ENCODE results near the gene SIX4. TPM values are rescaled to one million over a fixed set of nuclear protein-coding genes. Genes with fewer than 3 reads are reported as not detected.

Gene SIX4
- 10 to 100 TPM in 1 of 4 donors, 1 to 10 TPM in 3; 5.7 to 11.1 (median 6.1) TPM for total RNA-seq

DNA sequence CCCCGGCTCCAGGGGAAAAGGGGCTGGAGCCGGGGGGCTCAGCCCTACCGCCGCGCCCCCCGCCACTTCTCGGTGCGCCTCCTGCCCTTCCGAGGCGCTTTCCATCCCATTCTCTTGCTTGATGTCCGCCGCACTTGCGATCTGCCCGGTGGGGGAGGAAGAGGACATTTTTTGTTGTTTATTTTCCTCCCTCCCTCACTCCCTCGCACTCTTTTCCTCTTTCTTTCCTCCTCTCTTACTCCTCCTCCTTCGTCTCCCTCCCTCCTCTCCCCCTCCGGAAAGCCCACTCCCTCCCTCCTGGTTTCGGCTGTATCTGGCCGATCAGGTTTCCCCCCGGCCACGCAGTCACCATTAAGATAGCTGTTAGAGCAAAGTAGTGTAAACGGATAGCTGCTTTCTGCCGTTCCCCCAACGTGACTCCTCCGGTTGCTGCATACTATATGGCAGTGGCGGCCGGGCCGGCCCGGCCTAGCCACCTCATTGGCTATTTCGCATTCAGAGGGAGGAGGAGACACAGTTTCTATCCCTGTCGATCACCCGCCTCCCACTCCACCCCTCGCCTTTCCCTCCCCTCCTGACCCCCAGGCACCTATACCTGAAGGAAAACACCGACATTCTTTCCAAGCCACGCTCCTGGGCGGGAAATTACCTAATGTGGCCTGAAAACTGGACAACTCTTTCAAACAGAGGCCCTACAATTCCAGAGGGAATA is at the start of gene SIX4:
Gene SIX4, minus strand, starts transcription at position 445 of the 712 bp plus-strand sequence. Its CDS starts 277 bp downstream, at position 168.
- H3K27me3 ChIP-seq = no peaks in the 10 kb centered on the region
- TF ChIP-seq, protein P1, sequence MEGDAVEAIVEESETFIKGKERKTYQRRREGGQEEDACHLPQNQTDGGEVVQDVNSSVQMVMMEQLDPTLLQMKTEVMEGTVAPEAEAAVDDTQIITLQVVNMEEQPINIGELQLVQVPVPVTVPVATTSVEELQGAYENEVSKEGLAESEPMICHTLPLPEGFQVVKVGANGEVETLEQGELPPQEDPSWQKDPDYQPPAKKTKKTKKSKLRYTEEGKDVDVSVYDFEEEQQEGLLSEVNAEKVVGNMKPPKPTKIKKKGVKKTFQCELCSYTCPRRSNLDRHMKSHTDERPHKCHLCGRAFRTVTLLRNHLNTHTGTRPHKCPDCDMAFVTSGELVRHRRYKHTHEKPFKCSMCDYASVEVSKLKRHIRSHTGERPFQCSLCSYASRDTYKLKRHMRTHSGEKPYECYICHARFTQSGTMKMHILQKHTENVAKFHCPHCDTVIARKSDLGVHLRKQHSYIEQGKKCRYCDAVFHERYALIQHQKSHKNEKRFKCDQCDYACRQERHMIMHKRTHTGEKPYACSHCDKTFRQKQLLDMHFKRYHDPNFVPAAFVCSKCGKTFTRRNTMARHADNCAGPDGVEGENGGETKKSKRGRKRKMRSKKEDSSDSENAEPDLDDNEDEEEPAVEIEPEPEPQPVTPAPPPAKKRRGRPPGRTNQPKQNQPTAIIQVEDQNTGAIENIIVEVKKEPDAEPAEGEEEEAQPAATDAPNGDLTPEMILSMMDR (IDR thresholded peaks at IDR 0.05) = no peak
- peak in 1 of 2 donors; percentile 81 for TF ChIP-seq POLR2A (IDR thresholded peaks at IDR 0.05)
- no peaks in the 10 kb centered on the region for H3K9me3 ChIP-seq
- peak within 1 kb of the TSS; percentile 2 to 83 (median 83) for H3K4me3 ChIP-seq (replicated peaks in 1 of 3)
- 2 to 4% methylated on average over 34 to 35 of the region's 36 CpGs for WGBS, 2 donors
- peak; percentile 72 to 75 for DNase-seq
- H3K4me1 ChIP-seq = peaks cover 7 to 9% of the 10 kb centered on the region in 2 donors
- H3K36me3 ChIP-seq = no peaks in the 10 kb centered on the region
- H3K27ac ChIP-seq = peak within 1 kb of the TSS; percentile 49 to 74 (median 70)
- intact Hi-C loops (cut with DNase I) = no loop called here

DNA sequence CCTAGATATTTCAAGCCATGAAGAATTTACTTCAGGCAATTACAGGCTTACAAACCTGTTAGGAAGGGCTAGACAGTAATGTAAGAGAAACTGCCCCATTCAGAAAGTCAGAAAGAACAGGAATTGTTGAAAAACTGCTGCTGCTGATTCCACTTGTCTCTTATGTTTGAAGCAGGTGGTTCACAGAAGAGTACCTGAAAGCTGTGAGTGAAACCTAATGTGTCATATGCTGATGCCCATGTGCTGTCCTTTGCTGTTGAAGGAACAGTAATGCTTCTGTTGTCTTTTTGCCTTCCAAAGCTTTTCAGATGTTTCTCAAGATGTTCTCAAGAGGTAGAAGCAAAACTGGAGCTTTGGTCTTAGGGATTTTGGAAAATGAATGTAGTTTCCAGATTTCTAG is 49.4 kb upstream of the SIX4 start:
- Histone ChIP-seq H3K27ac (no peak overlapping the region), H3K9me3 (no peaks in the 10 kb centered on the region), H3K4me1 (peaks cover 9 to 10% of the 10 kb centered on the region in 2 donors), H3K36me3 (no peaks in the 10 kb centered on the region), H3K4me3 (replicated peaks in 1 of 3) (no peak overlapping the region), H3K27me3 (no peaks in the 10 kb centered on the region)
- intact Hi-C loops (cut with DNase I) = no loop called here
- no peak for DNase-seq
- no peak for TF ChIP-seq POLR2A (IDR thresholded peaks at IDR 0.05)
- TF ChIP-seq, protein P1 (IDR thresholded peaks at IDR 0.05) = no peak

DNA sequence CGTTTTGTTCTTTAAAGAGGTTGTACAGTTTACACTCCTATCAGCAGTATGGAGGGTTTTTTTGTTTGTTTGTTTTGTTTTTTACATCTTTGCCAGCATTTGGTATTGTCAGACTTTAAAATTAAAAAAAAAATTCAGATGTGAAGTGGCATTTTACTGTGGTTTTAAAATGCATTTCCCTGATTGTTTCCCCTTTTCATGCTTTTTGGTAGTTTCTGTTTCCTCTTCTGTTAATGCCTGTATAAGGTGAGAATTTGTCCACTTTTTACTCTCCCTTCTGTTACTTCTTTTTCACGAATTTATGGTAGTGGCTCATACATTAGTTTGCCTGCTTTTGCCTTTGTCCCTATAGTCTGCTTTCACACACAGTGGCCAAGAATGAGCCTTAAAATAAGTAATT is 47.0 kb upstream of the SIX4 start:
- no peaks in the 10 kb centered on the region for H3K27me3 ChIP-seq
- H3K4me1 ChIP-seq = no peaks in the 10 kb centered on the region
- TF ChIP-seq POLR2A (IDR thresholded peaks at IDR 0.05) = no peak
- TF ChIP-seq, protein P1 (IDR thresholded peaks at IDR 0.05) = no peak
- no peaks in the 10 kb centered on the region for H3K9me3 ChIP-seq
- no peak overlapping the region for H3K4me3 ChIP-seq (replicated peaks in 1 of 3)
- H3K36me3 ChIP-seq = no peaks in the 10 kb centered on the region
- DNase-seq = no peak
- intact Hi-C loops (cut with DNase I) = no loop called here
- no peak overlapping the region for H3K27ac ChIP-seq
- WGBS, 2 donors = 46 to 47% methylated on average over 2 of the region's 2 CpGs

DNA sequence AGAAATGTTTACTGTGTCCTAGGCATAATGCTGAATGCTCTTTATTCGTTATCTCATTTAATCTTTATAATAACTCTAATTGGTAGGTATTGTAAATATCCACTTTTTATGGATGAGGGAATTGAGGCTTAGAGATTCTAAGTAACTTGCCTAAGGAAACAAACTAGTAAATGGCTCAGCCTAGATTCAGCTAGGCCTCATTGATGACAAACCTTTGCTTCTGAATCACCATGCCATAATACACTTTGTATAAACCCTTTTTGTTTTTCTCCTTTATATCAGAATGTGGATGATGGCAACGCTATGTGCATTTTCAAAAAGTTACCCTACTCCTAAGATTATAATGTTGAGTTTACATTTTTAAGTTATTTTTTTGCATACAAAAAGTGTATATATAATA is 44.5 kb upstream of the SIX4 start:
- intact Hi-C loops (cut with DNase I) = no loop called here
- DNase-seq = no peak
- no peaks in the 10 kb centered on the region for H3K27me3 ChIP-seq
- no peak overlapping the region for H3K4me3 ChIP-seq (replicated peaks in 1 of 3)
- H3K9me3 ChIP-seq = no peaks in the 10 kb centered on the region
- TF ChIP-seq, protein P1 (IDR thresholded peaks at IDR 0.05) = no peak
- no peak for TF ChIP-seq POLR2A (IDR thresholded peaks at IDR 0.05)
- H3K27ac ChIP-seq = no peak overlapping the region
- H3K36me3 ChIP-seq = no peaks in the 10 kb centered on the region
- 94 to 96% methylated on average over 2 of the region's 2 CpGs for WGBS, 2 donors
- H3K4me1 ChIP-seq = no peaks in the 10 kb centered on the region

DNA sequence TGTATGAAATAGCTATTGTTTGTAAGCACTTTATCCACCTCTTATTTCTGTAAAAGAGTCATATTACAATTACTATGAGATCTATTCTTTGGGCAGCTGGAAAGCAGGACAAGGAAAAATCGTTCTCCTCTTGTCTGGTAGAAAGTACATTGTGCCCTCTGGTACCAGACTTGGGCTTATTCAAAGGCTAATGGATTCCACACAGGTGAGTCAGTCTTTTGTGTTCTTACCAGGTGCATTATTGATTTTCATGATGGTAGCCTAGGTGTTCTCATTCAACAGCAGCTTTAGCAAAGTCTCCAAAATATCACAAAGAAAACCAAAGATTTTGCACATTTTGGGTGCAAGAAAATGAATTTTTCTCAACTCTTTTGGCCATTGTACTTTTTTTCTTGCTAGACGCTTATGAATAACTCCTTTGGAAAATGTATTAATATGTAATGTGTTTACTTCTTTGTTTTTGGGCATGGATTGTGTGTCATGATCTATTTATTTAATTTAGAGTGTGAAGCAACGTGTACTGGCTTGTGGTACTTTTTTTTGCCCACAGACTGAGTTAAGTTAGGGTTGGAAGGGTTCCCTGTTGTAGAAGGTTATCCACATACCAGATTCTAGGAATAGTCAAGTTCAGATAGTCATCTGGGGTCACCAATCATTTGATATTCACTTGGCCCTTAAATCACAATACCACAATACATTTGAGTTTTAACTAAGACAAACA is 36.7 kb upstream of the SIX4 start:
- H3K9me3 ChIP-seq = no peaks in the 10 kb centered on the region
- intact Hi-C loops (cut with DNase I) = no loop called here
- no peak for DNase-seq
- H3K4me1 ChIP-seq = peaks cover 0 to 3% of the 10 kb centered on the region in 2 donors
- no peaks in the 10 kb centered on the region for H3K36me3 ChIP-seq
- H3K27me3 ChIP-seq = no peaks in the 10 kb centered on the region
- WGBS, 2 donors = 85% methylated on average over 3 of the region's 3 CpGs
- H3K4me3 ChIP-seq (replicated peaks in 1 of 3) = no peak overlapping the region
- TF ChIP-seq, protein P1 (IDR thresholded peaks at IDR 0.05) = no peak
- TF ChIP-seq POLR2A (IDR thresholded peaks at IDR 0.05) = no peak
- H3K27ac ChIP-seq = no peak overlapping the region
